Hepatocyte (in vitro differentiated cells): Measurements from ENCODE around the gene KMT2A. TPM values are rescaled to one million over a fixed set of nuclear protein-coding genes. Genes with fewer than 3 reads are reported as not detected.

Experiments
- DNase-seq: peaks from one replicate; pipeline ENCODE4 v3.0.0-alpha.2; 2016; ENCODE audit warnings: low spot score
- H2AFZ ChIP-seq: fragments of 200-600 bp; sonication (generic); 2 replicates; pipeline ENCODE4 v1.6.0; 2016; ENCODE audit warnings: antibody characterized with exemption, mild to moderate bottlenecking
- H3K27ac ChIP-seq: fragments of 200-600 bp; sonication (generic); 2 replicates; pipeline ENCODE4 v1.5.1; 2016; ENCODE audit warnings: mild to moderate bottlenecking
- H3K27me3 ChIP-seq: fragments of 200-600 bp; sonication (generic); 2 replicates; pipeline ENCODE4 v1.6.1; 2016
- H3K36me3 ChIP-seq: fragments of 200-600 bp; sonication (generic); replicated peaks from 2 replicates; pipeline ENCODE4 v1.5.1; 2016; ENCODE audit warnings: low read depth; ENCODE audit not compliant: insufficient read depth
- H3K4me1 ChIP-seq: fragments of 200-600 bp; sonication (generic); 2 replicates; pipeline ENCODE4 v1.5.1; 2016; ENCODE audit warnings: mild to moderate bottlenecking, moderate library complexity; ENCODE audit not compliant: insufficient read depth
- H3K4me2 ChIP-seq: fragments of 200-600 bp; sonication (generic); 2 replicates; pipeline ENCODE4 v1.6.0; 2016
- H3K4me3 ChIP-seq: fragments of 200-600 bp; sonication (generic); 2 replicates; pipeline ENCODE4 v1.5.1; 2016; ENCODE audit warnings: mild to moderate bottlenecking
- H3K79me2 ChIP-seq: fragments of 200-600 bp; sonication (generic); 2 replicates; pipeline ENCODE4 v1.6.0; 2017; ENCODE audit warnings: mild to moderate bottlenecking
- H3K9me2 ChIP-seq: fragments of 200-600 bp; sonication (generic); replicated peaks from 2 replicates; pipeline ENCODE4 v1.6.0; 2017; ENCODE audit warnings: mild to moderate bottlenecking; ENCODE audit not compliant: insufficient read depth
- H3K9me3 ChIP-seq: fragments of 200-600 bp; sonication (generic); 2 replicates; pipeline ENCODE4 v1.5.1; 2016; ENCODE audit warnings: low read depth, mild to moderate bottlenecking
- H4K20me1 ChIP-seq: fragments of 200-600 bp; sonication (generic); 2 replicates; pipeline ENCODE4 v1.6.0; 2016; ENCODE audit warnings: mild to moderate bottlenecking; ENCODE audit not compliant: insufficient read depth, poor library complexity, severe bottlenecking
- EZH2 ChIP-seq: fragments of 200-600 bp; sonication (generic); IDR thresholded peaks from 2 replicates; pipeline ENCODE4 v1.6.1; 2016; ENCODE audit warnings: antibody characterized with exemption, mild to moderate bottlenecking, borderline replicate concordance
- EZH2phosphoT487 ChIP-seq: fragments of 200-600 bp; sonication (generic); IDR thresholded peaks from one replicate; pipeline ENCODE4 v1.6.1; 2018; ENCODE audit warnings: antibody characterized with exemption, mild to moderate bottlenecking, low read depth, moderate library complexity; ENCODE audit not compliant: unreplicated experiment, severe bottlenecking
- WGBS: methylation state at CpG from one replicate; pipeline ENCODE4 v1.1.6; 2016; ENCODE audit warnings: low lambda C conversion rate; ENCODE audit errors: missing lambda C conversion rate; 5-methylcytosine and 5-hydroxymethylcytosine counted together
- polyA plus RNA-seq: library from polyadenylated mRNA; unstranded; fragments of >200 nt; fragmentation: Nextera tagmentation; extraction: Ambion mirVana; gene quantifications from 2 replicates; pipeline ENCODE4 v1.2.1, GENCODE V29; 2016
- total RNA-seq: library from RNA; depleted of rRNA; stranded (reverse); fragments of >200 nt; gene quantifications from 2 replicates; pipeline ENCODE4 v1.2.3, GENCODE V29; 2014
- TF ChIP-seq, protein P1 (sequence below): fragments of 200-600 bp; sonication (generic); IDR thresholded peaks from 2 replicates; pipeline ENCODE4 v1.5.1; 2016; ENCODE audit warnings: antibody characterized with exemption, mild to moderate bottlenecking; ENCODE audit not compliant: poor library complexity

The KMT2A gene
- total and polyA plus RNA-seq, 2 experiments from 2014 or later = 23.0 to 29.1 TPM

DNA sequence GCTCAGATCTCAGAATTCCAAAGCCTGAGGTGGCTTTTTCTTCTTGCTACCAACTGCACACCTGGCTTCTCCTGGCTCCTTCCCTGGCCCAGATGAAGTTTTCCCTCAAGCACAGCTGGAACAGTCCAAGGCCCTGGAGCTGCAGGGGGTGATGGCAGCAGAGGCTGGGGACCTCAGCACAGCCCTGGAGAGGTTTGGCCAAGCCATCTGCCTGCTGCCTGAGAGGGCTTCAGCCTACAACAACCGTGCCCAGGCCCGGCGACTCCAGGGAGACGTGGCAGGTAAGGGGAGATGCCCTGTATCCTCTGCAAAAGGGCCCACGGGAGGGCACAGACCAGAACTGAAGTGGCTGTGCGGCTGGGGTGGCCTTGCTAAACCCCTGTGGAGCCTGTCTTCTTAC is 92.2 kb downstream of the KMT2A start:
- Histone ChIP-seq H3K4me2 (no peak overlapping the region), H3K79me2 (peaks cover 10% of the 10 kb centered on the region), H3K4me1 (peaks cover 12% of the 10 kb centered on the region), H2AFZ (no peak overlapping the region), H3K9me3 (no peaks in the 10 kb centered on the region), H3K9me2 (no peaks in the 10 kb centered on the region), H3K36me3 (no peaks in the 10 kb centered on the region), H3K4me3 (no peak overlapping the region), H3K27me3 (no peaks in the 10 kb centered on the region), H3K27ac (no peak overlapping the region), H4K20me1 (no peaks in the 10 kb centered on the region)
- WGBS = 96% methylated on average over 6 of the region's 6 CpGs
- TF ChIP-seq, protein P1, sequence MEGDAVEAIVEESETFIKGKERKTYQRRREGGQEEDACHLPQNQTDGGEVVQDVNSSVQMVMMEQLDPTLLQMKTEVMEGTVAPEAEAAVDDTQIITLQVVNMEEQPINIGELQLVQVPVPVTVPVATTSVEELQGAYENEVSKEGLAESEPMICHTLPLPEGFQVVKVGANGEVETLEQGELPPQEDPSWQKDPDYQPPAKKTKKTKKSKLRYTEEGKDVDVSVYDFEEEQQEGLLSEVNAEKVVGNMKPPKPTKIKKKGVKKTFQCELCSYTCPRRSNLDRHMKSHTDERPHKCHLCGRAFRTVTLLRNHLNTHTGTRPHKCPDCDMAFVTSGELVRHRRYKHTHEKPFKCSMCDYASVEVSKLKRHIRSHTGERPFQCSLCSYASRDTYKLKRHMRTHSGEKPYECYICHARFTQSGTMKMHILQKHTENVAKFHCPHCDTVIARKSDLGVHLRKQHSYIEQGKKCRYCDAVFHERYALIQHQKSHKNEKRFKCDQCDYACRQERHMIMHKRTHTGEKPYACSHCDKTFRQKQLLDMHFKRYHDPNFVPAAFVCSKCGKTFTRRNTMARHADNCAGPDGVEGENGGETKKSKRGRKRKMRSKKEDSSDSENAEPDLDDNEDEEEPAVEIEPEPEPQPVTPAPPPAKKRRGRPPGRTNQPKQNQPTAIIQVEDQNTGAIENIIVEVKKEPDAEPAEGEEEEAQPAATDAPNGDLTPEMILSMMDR = no peak
- no peak for TF ChIP-seq EZH2
- TF ChIP-seq EZH2phosphoT487 = no peak
- no peak for DNase-seq

DNA sequence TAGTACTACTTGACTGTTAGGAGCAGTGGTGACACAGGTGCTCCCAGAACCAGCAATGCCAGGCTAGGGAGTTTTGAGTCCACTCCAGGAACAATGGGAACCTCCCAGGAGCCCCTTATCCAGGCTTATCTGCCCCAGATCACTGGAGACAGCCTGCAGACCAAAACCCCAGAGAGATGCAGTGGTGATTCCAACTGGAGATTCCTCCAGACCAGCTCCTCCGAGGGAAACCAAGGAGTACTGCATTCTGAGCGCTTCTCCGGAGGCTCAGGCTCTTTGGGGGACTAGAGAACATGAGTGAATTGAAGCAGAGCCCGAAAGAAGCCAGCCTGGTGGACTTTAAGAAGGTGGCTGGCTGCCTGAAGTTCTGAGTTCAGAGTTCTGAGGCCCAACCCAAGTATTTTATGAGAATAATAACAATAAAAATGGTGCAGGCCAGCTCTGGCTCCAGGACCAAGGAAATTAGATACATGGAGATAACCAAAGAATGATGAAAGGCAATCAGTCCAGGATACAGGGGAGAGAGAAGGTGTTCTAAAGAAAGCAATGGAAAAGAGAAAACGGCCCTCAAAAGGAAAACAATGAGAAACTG is 93.4 kb downstream of the KMT2A start:
- Histone ChIP-seq H3K9me2 (no peaks in the 10 kb centered on the region), H2AFZ (peak overlapping the region; percentile 96), H3K79me2 (peaks cover 10% of the 10 kb centered on the region), H4K20me1 (no peaks in the 10 kb centered on the region), H3K4me2 (peak overlapping the region; percentile 92), H3K9me3 (no peaks in the 10 kb centered on the region), H3K27ac (peak overlapping the region; percentile 91), H3K4me1 (peaks cover 15% of the 10 kb centered on the region), H3K36me3 (no peaks in the 10 kb centered on the region), H3K4me3 (peak overlapping the region; percentile 100), H3K27me3 (no peaks in the 10 kb centered on the region)
- TF ChIP-seq EZH2phosphoT487 = no peak
- TF ChIP-seq EZH2 = no peak
- TF ChIP-seq, protein P1 = no peak
- WGBS = 60% methylated on average over 5 of the region's 5 CpGs
- no peak for DNase-seq

DNA sequence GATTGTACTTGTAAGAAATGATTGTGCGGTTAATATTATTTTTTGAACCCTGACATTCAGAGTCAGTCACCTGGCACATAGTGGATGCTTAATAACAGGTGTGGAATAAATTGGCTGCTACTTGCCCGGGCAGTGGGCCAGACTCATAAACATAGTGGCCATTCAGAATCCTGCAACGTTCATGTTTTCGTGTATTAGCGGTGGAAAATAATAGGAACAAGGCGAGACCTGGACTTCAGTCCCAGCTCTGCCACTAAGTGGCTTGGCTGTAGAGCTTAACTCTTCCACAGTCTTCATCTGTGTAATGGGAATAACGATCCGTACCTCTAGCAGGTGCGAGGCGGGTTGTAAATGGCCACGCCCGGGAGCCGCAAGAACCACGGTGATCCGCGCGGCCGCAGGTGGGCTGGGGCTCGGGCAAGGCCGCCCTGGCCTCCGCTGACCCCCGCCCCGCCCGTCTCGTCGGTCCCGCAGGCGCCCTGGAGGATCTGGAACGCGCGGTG is 93.9 kb downstream of the KMT2A start:
- peak overlapping the region; percentile 92 for H3K4me2 ChIP-seq
- 6% methylated on average over 30 of the region's 31 CpGs for WGBS
- H3K9me2 ChIP-seq = no peaks in the 10 kb centered on the region
- H3K4me1 ChIP-seq = peaks cover 15% of the 10 kb centered on the region
- H3K27me3 ChIP-seq = no peaks in the 10 kb centered on the region
- peak overlapping the region; percentile 100 for H3K4me3 ChIP-seq
- TF ChIP-seq EZH2phosphoT487 (no peak), EZH2 (no peak)
- TF ChIP-seq, protein P1 = no peak
- peak overlapping the region; percentile 96 for H2AFZ ChIP-seq
- no peaks in the 10 kb centered on the region for H3K9me3 ChIP-seq
- no peak for DNase-seq
- H3K79me2 ChIP-seq = peaks cover 10% of the 10 kb centered on the region
- no peaks in the 10 kb centered on the region for H4K20me1 ChIP-seq
- peak overlapping the region; percentile 91 for H3K27ac ChIP-seq
- H3K36me3 ChIP-seq = no peaks in the 10 kb centered on the region
